Endodermal cell (in vitro differentiated cells): Measurements from ENCODE around the gene ADGRB3. TPM values are rescaled to one million over a fixed set of nuclear protein-coding genes. Genes with fewer than 3 reads are reported as not detected.

Experiments
- DNase-seq: peaks from one replicate; pipeline ENCODE4 v3.0.0-alpha.2; 2017
- H3K27ac ChIP-seq: 2 replicates; pipeline ENCODE4 v1.5.1; 2013; ENCODE audit warnings: mild to moderate bottlenecking, low read depth, low read length, moderate library complexity
- H3K27me3 ChIP-seq: 2 replicates; pipeline ENCODE4 v1.6.1; 2013; ENCODE audit warnings: mild to moderate bottlenecking, low read length, moderate library complexity; ENCODE audit not compliant: insufficient read depth, control insufficient read depth, poor library complexity, severe bottlenecking
- H3K36me3 ChIP-seq: 2 replicates; pipeline ENCODE4 v1.7.0; 2013; ENCODE audit warnings: mild to moderate bottlenecking, low read length, moderate library complexity; ENCODE audit not compliant: control insufficient read depth, insufficient read depth
- H3K4me1 ChIP-seq: one replicate; pipeline ENCODE4 v1.7.0; 2013; ENCODE audit warnings: low read length; ENCODE audit not compliant: control insufficient read depth, insufficient read depth
- H3K4me3 ChIP-seq: 2 replicates; pipeline ENCODE4 v1.5.1; 2013; ENCODE audit warnings: mild to moderate bottlenecking, low read length, moderate library complexity
- H3K9ac ChIP-seq: 2 replicates; pipeline ENCODE4 v1.6.1; 2013; ENCODE audit warnings: mild to moderate bottlenecking, low read length, moderate library complexity; ENCODE audit not compliant: poor library complexity, severe bottlenecking; ENCODE audit errors: extremely low read depth
- H3K9me3 ChIP-seq: 2 replicates; pipeline ENCODE4 v1.6.1; 2013; ENCODE audit warnings: mild to moderate bottlenecking, low read length, moderate library complexity; ENCODE audit not compliant: control insufficient read depth
- H3K27ac Mint-ChIP-seq: 2 replicates; pipeline ENCODE4 v1.8.0; 2020; ENCODE audit warnings: mixed read lengths
- H3K27me3 Mint-ChIP-seq: 2 replicates; pipeline ENCODE4 v1.8.0; 2021; ENCODE audit warnings: mild to moderate bottlenecking, mixed read lengths; ENCODE audit not compliant: insufficient read depth
- H3K36me3 Mint-ChIP-seq: 2 replicates; pipeline ENCODE4 v1.8.0; 2020; ENCODE audit warnings: low read depth, mixed read lengths
- H3K4me1 Mint-ChIP-seq: 2 replicates; pipeline ENCODE4 v1.8.0; 2020; ENCODE audit warnings: mixed read lengths
- H3K4me3 Mint-ChIP-seq: 2 replicates; pipeline ENCODE4 v1.8.0; 2020; ENCODE audit warnings: mild to moderate bottlenecking, moderate library complexity, mixed read lengths
- H3K9me3 Mint-ChIP-seq: 2 replicates; pipeline ENCODE4 v1.8.0; 2020; ENCODE audit warnings: mild to moderate bottlenecking, mixed read lengths
- WGBS, 2 experiments: methylation state at CpG; one replicate each; pipeline versions ENCODE4 v1.1.5 to v1.1.7; 2013; ENCODE audit warnings: missing lambda C conversion rate in 2 of 2, mixed read lengths in 1 of 2; ENCODE audit not compliant: insufficient coverage in 1 of 2, insufficient read length in 1 of 2; 5-methylcytosine and 5-hydroxymethylcytosine counted together
- total RNA-seq, 2 donors: library from RNA; stranded (reverse); fragmentation: NEBNext Ultra II Directional in 1 of 2; extraction: Animal tissue kit (Norgen Biotek cat#: 25700) in 1 of 2; gene quantifications; 2 replicates in 1 of 2; 3 replicates in 1 of 2; pipeline ENCODE4 v1.2.1, GENCODE V29; 2021
- TF ChIP-seq, protein P1 (sequence below): fragments of 200-600 bp; sonication (generic); conservative IDR thresholded peaks from 2 replicates; pipeline ENCODE4 v1.5.0; 2021; ENCODE audit warnings: antibody characterized with exemption, mild to moderate bottlenecking

ADGRB3 gene
- total RNA-seq, 2 donors from 2014 or later = 0.33 to 1.3 TPM

- Mint-ChIP-seq H3K36me3 (no peaks in the 10 kb centered on the region), H3K27ac (no peak overlapping the region), H3K4me3 (no peak overlapping the region), H3K9me3 (no peaks in the 10 kb centered on the region), H3K4me1 (no peaks in the 10 kb centered on the region), H3K27me3 (no peaks in the 10 kb centered on the region)
- DNase-seq = no peak
- no peaks in the 10 kb centered on the region for H3K36me3 ChIP-seq
- no peaks in the 10 kb centered on the region for H3K4me1 ChIP-seq
- WGBS, 2 experiments = 96 to 97% methylated on average over 3 to 4 of the region's 4 CpGs
- TF ChIP-seq, protein P1, sequence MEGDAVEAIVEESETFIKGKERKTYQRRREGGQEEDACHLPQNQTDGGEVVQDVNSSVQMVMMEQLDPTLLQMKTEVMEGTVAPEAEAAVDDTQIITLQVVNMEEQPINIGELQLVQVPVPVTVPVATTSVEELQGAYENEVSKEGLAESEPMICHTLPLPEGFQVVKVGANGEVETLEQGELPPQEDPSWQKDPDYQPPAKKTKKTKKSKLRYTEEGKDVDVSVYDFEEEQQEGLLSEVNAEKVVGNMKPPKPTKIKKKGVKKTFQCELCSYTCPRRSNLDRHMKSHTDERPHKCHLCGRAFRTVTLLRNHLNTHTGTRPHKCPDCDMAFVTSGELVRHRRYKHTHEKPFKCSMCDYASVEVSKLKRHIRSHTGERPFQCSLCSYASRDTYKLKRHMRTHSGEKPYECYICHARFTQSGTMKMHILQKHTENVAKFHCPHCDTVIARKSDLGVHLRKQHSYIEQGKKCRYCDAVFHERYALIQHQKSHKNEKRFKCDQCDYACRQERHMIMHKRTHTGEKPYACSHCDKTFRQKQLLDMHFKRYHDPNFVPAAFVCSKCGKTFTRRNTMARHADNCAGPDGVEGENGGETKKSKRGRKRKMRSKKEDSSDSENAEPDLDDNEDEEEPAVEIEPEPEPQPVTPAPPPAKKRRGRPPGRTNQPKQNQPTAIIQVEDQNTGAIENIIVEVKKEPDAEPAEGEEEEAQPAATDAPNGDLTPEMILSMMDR = no peak
- no peak overlapping the region for H3K27ac ChIP-seq
- H3K4me3 ChIP-seq = no peak overlapping the region
- H3K9ac ChIP-seq = no peak overlapping the region
- no peaks in the 10 kb centered on the region for H3K9me3 ChIP-seq
- H3K27me3 ChIP-seq = no peaks in the 10 kb centered on the region
These were observed 66.1 kb downstream of the ADGRB3 start for GRCh38 chr6:68701159-68701558.

GRCh38 chr6:68704485-68704884 lies 69.4 kb downstream of the ADGRB3 start:
- H3K9me3 Mint-ChIP-seq = no peaks in the 10 kb centered on the region
- TF ChIP-seq, protein P1 = no peak
- H3K27me3 Mint-ChIP-seq = no peaks in the 10 kb centered on the region

GRCh38 chr6:68709091-68709490 lies 74.0 kb downstream of the ADGRB3 start:
- Histone ChIP-seq H3K4me3 (no peak overlapping the region), H3K9me3 (no peaks in the 10 kb centered on the region), H3K4me1 (no peaks in the 10 kb centered on the region), H3K9ac (no peak overlapping the region), H3K36me3 (no peaks in the 10 kb centered on the region), H3K27me3 (no peaks in the 10 kb centered on the region), H3K27ac (no peak overlapping the region)
- 83% methylated on average over 2 of the region's 2 CpGs; no CpG with 5 or more reads in 1 of the 2 experiments for WGBS, 2 experiments
- no peak for DNase-seq
- no peak overlapping the region for H3K4me3 Mint-ChIP-seq
- no peaks in the 10 kb centered on the region for H3K4me1 Mint-ChIP-seq
- TF ChIP-seq, protein P1 = no peak
- no peaks in the 10 kb centered on the region for H3K9me3 Mint-ChIP-seq
- H3K27ac Mint-ChIP-seq = no peak overlapping the region
- H3K36me3 Mint-ChIP-seq = no peaks in the 10 kb centered on the region
- no peaks in the 10 kb centered on the region for H3K27me3 Mint-ChIP-seq

More at GRCh38 chr6:68704485-68704884, 69.4 kb downstream of the ADGRB3 start:
- Mint-ChIP-seq H3K27ac (no peak overlapping the region), H3K4me3 (no peak overlapping the region), H3K4me1 (no peaks in the 10 kb centered on the region), H3K36me3 (no peaks in the 10 kb centered on the region)
- H3K4me1 ChIP-seq = no peaks in the 10 kb centered on the region
- no peak overlapping the region for H3K4me3 ChIP-seq
- no peak for DNase-seq
- H3K9me3 ChIP-seq = no peaks in the 10 kb centered on the region
- H3K27me3 ChIP-seq = no peaks in the 10 kb centered on the region
- no peaks in the 10 kb centered on the region for H3K36me3 ChIP-seq
- no peak overlapping the region for H3K27ac ChIP-seq
- no peak overlapping the region for H3K9ac ChIP-seq
